SU-DHL-6 (cell line): ENCODE measurements around the gene APCDD1.

ENCODE experiments used
- H2AFZ ChIP-seq: fragments of 200-600 bp; sonication (generic); 2 replicates; pipeline ENCODE4 v1.6.1; 2014; ENCODE audit warnings: low read depth, mild to moderate bottlenecking, moderate library complexity, mixed read lengths, antibody characterized with exemption, low read length; ENCODE audit not compliant: severe bottlenecking
- H3F3A ChIP-seq: fragments of 200-600 bp; shearing (Covaris generic); 2 replicates; pipeline ENCODE4 v1.6.0; 2016; ENCODE audit warnings: antibody characterized with exemption, mild to moderate bottlenecking; ENCODE audit not compliant: insufficient read depth
- H3K27ac ChIP-seq: fragments of 200-600 bp; sonication (generic); 2 replicates; pipeline ENCODE4 v1.5.1; 2016; ENCODE audit warnings: low read depth, mild to moderate bottlenecking, low read length, moderate library complexity, mixed read lengths
- H3K27me3 ChIP-seq: fragments of 200-600 bp; sonication (generic), shearing (Covaris generic); 2 replicates; pipeline ENCODE4 v1.6.0; 2014; ENCODE audit warnings: mild to moderate bottlenecking, low read length
- H3K36me3 ChIP-seq: fragments of 200-600 bp; sonication (generic); 2 replicates; pipeline ENCODE4 v1.6.1; 2014; ENCODE audit warnings: mild to moderate bottlenecking, low read length, mixed read lengths
- H3K4me2 ChIP-seq: fragments of 300-600, 200-600 bp; shearing (Covaris generic), sonication (generic); 2 replicates; pipeline ENCODE4 v1.6.0; 2014; ENCODE audit warnings: low read length, low read depth, mild to moderate bottlenecking; ENCODE audit not compliant: poor library complexity, severe bottlenecking
- H3K4me3 ChIP-seq: fragments of 200-600 bp; sonication (generic); 2 replicates; pipeline ENCODE4 v1.5.1; 2014; ENCODE audit warnings: antibody characterized with exemption, low read length, mild to moderate bottlenecking, mixed read lengths; ENCODE audit not compliant: insufficient read depth, poor library complexity, severe bottlenecking
- H3K79me2 ChIP-seq: fragments of 200-600 bp; sonication (generic); 2 replicates; pipeline ENCODE4 v1.6.1; 2014; ENCODE audit warnings: mild to moderate bottlenecking, low read length, moderate library complexity; ENCODE audit not compliant: insufficient read depth
- H3K9ac ChIP-seq: fragments of 200-600 bp; sonication (generic); 2 replicates; pipeline ENCODE4 v1.7.0; 2014; ENCODE audit warnings: mild to moderate bottlenecking, low read length
- H3K9me2 ChIP-seq: fragments of 200-600 bp; sonication (generic); replicated peaks from 2 replicates; pipeline ENCODE4 v1.6.1; 2014; ENCODE audit warnings: low read length; ENCODE audit not compliant: insufficient read depth
- H3K9me3 ChIP-seq: fragments of 200-600 bp; sonication (generic); 2 replicates; pipeline ENCODE4 v1.6.1; 2014; ENCODE audit warnings: low read length, mixed read lengths; ENCODE audit not compliant: insufficient read depth
- H4K20me1 ChIP-seq: fragments of 200-600 bp; sonication (generic); 2 replicates; pipeline ENCODE4 v1.6.1; 2014; ENCODE audit warnings: low read depth, mild to moderate bottlenecking, antibody characterized with exemption, low read length, moderate library complexity, mixed read lengths
- EZH2phosphoT487 ChIP-seq: fragments of 200-600 bp; sonication (generic), shearing (Covaris generic); conservative IDR thresholded peaks from 2 replicates; pipeline ENCODE4 v1.6.1; 2018; ENCODE audit warnings: mild to moderate bottlenecking, antibody characterized with exemption, low read length, moderate library complexity, mixed read lengths
- TF ChIP-seq, protein P1 (sequence below): fragments of 200-600 bp; sonication (generic); IDR thresholded peaks from one replicate; pipeline ENCODE4 v1.5.1; 2017; ENCODE audit warnings: antibody characterized with exemption, mild to moderate bottlenecking, low read length, moderate library complexity; ENCODE audit not compliant: insufficient read depth, poor library complexity, severe bottlenecking

Gene APCDD1

DNA sequence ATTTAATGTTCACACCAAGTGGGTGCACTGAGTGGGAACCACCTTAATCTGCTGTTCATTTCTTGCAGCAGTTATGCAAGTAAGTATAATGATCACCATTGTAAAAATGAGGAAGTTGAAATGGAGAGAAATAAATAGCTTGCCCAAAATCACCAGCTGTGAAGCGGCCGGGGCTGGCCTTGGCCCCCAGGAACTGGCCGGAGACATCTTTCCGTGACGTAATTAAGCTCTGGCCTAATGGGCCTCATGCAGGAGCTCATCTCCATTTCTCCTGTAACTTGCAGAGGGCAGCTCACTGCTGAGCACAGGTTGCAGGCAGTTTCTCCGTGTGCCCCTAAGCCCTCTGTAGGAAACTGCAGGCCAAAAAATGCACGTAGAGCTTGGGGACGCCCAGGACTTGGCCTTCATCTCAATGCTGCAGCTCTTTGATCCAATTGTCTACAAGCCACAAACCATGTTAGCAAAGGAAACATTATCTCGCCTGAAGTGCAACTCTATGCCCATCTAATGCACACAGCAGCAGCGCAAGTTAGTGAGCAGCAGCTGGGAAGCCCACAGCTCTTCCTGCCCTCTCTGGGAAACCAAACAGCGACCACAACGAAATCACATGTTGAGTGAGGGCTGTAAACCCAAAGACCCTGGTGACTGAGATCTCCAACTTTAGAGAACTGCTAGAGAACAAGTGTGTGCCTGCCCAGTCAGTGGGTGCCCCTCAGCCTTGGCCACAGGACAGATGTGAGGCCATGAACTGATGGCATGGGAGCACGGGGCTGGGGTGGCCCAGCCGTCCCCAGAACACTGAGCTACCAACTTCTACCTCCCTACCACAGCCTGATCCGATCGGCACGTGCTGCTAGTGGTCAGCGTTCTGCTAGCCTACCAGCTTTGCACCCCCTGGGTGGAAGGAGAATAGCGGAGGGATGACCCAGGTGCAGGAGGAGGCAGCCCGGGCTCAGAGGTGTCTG is 28.8 kb downstream of the APCDD1 start:
- no peak overlapping the region for H2AFZ ChIP-seq
- H3K27me3 ChIP-seq: no peaks in the 10 kb centered on the region
- H3F3A ChIP-seq: no peaks in the 10 kb centered on the region
- no peak overlapping the region for H3K9ac ChIP-seq
- H3K27ac ChIP-seq: no peak overlapping the region
- H3K9me2 ChIP-seq: no peaks in the 10 kb centered on the region
- no peaks in the 10 kb centered on the region for H3K79me2 ChIP-seq
- H3K4me2 ChIP-seq: no peak overlapping the region
- no peak overlapping the region for H3K4me3 ChIP-seq
- TF ChIP-seq, protein P1, sequence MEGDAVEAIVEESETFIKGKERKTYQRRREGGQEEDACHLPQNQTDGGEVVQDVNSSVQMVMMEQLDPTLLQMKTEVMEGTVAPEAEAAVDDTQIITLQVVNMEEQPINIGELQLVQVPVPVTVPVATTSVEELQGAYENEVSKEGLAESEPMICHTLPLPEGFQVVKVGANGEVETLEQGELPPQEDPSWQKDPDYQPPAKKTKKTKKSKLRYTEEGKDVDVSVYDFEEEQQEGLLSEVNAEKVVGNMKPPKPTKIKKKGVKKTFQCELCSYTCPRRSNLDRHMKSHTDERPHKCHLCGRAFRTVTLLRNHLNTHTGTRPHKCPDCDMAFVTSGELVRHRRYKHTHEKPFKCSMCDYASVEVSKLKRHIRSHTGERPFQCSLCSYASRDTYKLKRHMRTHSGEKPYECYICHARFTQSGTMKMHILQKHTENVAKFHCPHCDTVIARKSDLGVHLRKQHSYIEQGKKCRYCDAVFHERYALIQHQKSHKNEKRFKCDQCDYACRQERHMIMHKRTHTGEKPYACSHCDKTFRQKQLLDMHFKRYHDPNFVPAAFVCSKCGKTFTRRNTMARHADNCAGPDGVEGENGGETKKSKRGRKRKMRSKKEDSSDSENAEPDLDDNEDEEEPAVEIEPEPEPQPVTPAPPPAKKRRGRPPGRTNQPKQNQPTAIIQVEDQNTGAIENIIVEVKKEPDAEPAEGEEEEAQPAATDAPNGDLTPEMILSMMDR: no peak
- TF ChIP-seq EZH2phosphoT487: no peak
- H4K20me1 ChIP-seq: no peaks in the 10 kb centered on the region
- no peaks in the 10 kb centered on the region for H3K9me3 ChIP-seq
- H3K36me3 ChIP-seq: no peaks in the 10 kb centered on the region

DNA sequence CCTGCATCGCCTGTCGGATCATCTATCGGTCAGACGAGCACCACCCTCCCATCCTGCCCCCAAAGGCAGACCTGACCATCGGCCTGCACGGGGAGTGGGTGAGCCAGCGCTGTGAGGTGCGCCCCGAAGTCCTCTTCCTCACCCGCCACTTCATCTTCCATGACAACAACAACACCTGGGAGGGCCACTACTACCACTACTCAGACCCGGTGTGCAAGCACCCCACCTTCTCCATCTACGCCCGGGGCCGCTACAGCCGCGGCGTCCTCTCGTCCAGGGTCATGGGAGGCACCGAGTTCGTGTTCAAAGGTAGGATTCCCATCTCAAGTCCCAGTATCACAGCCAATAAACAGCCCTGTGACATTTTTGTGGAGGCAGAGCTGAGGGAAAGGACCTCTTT is 31.0 kb downstream of the APCDD1 start:
- Histone ChIP-seq H3K36me3 (no peaks in the 10 kb centered on the region), H3K9ac (no peak overlapping the region), H3K27ac (no peak overlapping the region), H2AFZ (no peak overlapping the region), H3K27me3 (no peaks in the 10 kb centered on the region), H3K9me3 (no peaks in the 10 kb centered on the region), H3K4me2 (no peak overlapping the region), H3K79me2 (no peaks in the 10 kb centered on the region), H4K20me1 (no peaks in the 10 kb centered on the region), H3K4me3 (no peak overlapping the region), H3F3A (no peaks in the 10 kb centered on the region), H3K9me2 (no peaks in the 10 kb centered on the region)
- TF ChIP-seq, protein P1: no peak

DNA sequence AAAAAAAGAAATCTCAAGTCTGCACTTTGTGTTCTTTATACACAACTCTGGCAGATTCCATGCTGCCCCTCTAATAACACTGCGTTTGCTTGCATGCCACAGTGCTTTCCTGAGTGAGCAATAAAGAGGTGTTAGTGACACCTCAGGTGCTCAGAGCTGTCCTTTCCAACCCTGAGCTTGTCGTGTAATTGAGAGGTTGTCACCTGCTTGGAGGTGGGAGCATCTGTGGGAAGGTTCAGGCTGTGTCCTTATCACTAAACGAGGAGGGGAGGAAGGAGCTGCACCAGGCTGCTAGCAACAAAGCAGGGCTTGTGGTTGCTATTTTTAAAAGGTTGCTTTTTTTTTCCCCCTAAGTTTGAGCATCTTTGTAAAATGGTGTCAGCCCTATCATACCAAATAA is 31.9 kb downstream of the APCDD1 start:
- Histone ChIP-seq H2AFZ (no peak overlapping the region), H3K27ac (no peak overlapping the region)

More for the DNA sequence above, 31.9 kb downstream of the APCDD1 start:
- Histone ChIP-seq H3K36me3 (no peaks in the 10 kb centered on the region), H3K4me2 (no peak overlapping the region), H3K27me3 (no peaks in the 10 kb centered on the region), H3K4me3 (no peak overlapping the region), H4K20me1 (no peaks in the 10 kb centered on the region), H3F3A (no peaks in the 10 kb centered on the region), H3K9me2 (no peaks in the 10 kb centered on the region), H3K9ac (no peak overlapping the region), H3K79me2 (no peaks in the 10 kb centered on the region), H3K9me3 (no peaks in the 10 kb centered on the region)
- TF ChIP-seq, protein P1: no peak
- TF ChIP-seq EZH2phosphoT487: no peak
